Small intestine (tissue), 7 donors: ENCODE data around the gene GPX6. TPM values are rescaled to one million over a fixed set of nuclear protein-coding genes. Genes with fewer than 3 reads are reported as not detected.
"Not testable (repeated sequence)": the region's sequence is repeated elsewhere in the genome, so short reads cannot be mapped to it uniquely, and the experiment has no call there.

Source experiments
- DNase-seq, 2 donors: peaks; one replicate each; pipeline versions ENCODE4 v3.0.0 to v3.0.0-alpha.2; 2013
- FAIRE-seq: peaks from 2 replicates; lab custom pipeline; 2012; peaks lifted over from hg19 to GRCh38; lab: Jason Lieb, UNC
- H3K27ac ChIP-seq, 3 donors: one replicate each; pipeline ENCODE4 v1.5.1; 2013; ENCODE audit warnings: low read length in 2 of 3, mild to moderate bottlenecking in 2 of 3, control low read depth in 1 of 3, inconsistent platforms in 1 of 3, low read depth in 1 of 3, moderate library complexity in 1 of 3
- H3K27me3 ChIP-seq, 3 donors: one replicate each; pipeline ENCODE4 v1.6.1; 2013; ENCODE audit warnings: low read length in 3 of 3, inconsistent platforms in 1 of 3; ENCODE audit not compliant: control insufficient read depth in 3 of 3, insufficient read depth in 3 of 3
- H3K36me3 ChIP-seq, 3 donors: one replicate each; pipeline ENCODE4 v1.6.1; 2013; ENCODE audit warnings: low read length in 3 of 3, inconsistent platforms in 1 of 3, low read depth in 1 of 3, mild to moderate bottlenecking in 1 of 3, moderate library complexity in 1 of 3; ENCODE audit not compliant: control insufficient read depth in 3 of 3, insufficient read depth in 2 of 3
- H3K4me1 ChIP-seq, 3 donors: one replicate each; pipeline ENCODE4 v1.6.1; 2013; ENCODE audit warnings: low read length in 2 of 3, inconsistent platforms in 1 of 3, low read depth in 1 of 3, mild to moderate bottlenecking in 1 of 3, moderate library complexity in 1 of 3; ENCODE audit not compliant: control insufficient read depth in 3 of 3, insufficient read depth in 2 of 3
- H3K4me3 ChIP-seq, 3 donors: one replicate each; pipeline ENCODE4 v1.5.1; 2013; ENCODE audit warnings: low read length in 3 of 3, control low read depth in 1 of 3, inconsistent platforms in 1 of 3, low read depth in 1 of 3, mild to moderate bottlenecking in 1 of 3, moderate library complexity in 1 of 3
- H3K9me3 ChIP-seq, 2 donors: one replicate each; pipeline ENCODE4 v1.6.1; 2013; ENCODE audit warnings: low read depth in 1 of 2, low read length in 1 of 2; ENCODE audit not compliant: control insufficient read depth in 2 of 2, insufficient read depth in 1 of 2
- WGBS, 3 donors: extraction: QIAGEN DNeasy Blood & Tissue Kit; methylation state at CpG; one replicate each; pipeline ENCODE4 v1.1.7; 2013; 5-methylcytosine and 5-hydroxymethylcytosine counted together
- polyA plus RNA-seq, 4 donors: library from polyadenylated mRNA; stranded (reverse) in 3 of 4; unstranded in 1 of 4; fragments of 200-250 nt in 3 of 4; fragments of 120-200 nt in 1 of 4; gene quantifications; one replicate each; pipeline versions ENCODE4 v1.2.1 to v1.2.3, GENCODE V29; 2013
- donor health status: healthy with polysubstance abuse.
- donor health status: control.
- donor health status: control.
- donor health status: Bipolar disorder and iron deficiency.
- donor health status: healthy.

The GPX6 gene
- polyA plus RNA-seq, 4 donors, result not detected

DNA sequence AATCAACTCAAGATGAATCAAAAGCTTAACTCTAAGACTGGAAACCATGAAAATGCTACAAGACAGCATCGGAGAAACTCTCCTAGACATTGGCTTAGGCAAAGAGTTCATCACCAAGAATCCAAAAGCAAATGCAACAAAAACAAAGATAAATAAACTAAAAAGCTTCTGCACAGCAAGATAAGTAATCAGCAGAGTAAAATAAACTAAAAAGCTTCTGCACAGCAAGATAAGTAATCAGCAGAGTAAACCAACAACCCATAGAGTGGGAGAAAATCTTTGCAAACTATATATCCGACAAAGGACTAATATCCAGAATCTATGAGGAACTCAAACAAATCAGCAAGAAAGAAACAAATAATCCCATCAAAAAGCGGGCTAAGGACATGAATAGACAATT is 31.4 kb upstream of the GPX6 start:
- not testable (repeated sequence) for H3K36me3 ChIP-seq, H3K4me1 ChIP-seq, H3K27me3 ChIP-seq, H3K9me3 ChIP-seq, DNase-seq, H3K4me3 ChIP-seq, H3K27ac ChIP-seq, FAIRE-seq
- 53 to 69% (median 57%) methylated on average over 3 of the region's 3 CpGs for WGBS, 3 donors

DNA sequence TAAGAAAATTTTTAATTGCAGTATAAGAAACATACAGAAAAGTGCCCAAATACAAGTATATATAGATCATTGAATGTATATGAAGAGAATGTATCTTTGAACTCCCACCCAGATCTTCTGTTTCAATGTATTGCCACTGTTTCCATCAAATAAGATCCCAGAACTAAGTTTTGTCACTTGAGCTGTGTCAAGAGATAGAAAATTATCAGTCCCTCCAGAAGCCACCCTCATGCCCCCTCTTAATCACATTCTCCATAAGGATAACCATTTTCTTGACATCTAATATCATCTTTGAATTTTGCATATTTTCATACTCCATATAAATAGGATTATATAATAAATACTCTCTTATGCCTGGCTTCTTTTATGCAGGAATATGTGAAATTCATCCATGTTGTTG is 30.4 kb upstream of the GPX6 start:
- peaks cover 0 to 9% (median 4%) of the 10 kb centered on the region in 3 donors for H3K27me3 ChIP-seq
- FAIRE-seq, result no peak
- H3K4me3 ChIP-seq, result no peak overlapping the region

DNA sequence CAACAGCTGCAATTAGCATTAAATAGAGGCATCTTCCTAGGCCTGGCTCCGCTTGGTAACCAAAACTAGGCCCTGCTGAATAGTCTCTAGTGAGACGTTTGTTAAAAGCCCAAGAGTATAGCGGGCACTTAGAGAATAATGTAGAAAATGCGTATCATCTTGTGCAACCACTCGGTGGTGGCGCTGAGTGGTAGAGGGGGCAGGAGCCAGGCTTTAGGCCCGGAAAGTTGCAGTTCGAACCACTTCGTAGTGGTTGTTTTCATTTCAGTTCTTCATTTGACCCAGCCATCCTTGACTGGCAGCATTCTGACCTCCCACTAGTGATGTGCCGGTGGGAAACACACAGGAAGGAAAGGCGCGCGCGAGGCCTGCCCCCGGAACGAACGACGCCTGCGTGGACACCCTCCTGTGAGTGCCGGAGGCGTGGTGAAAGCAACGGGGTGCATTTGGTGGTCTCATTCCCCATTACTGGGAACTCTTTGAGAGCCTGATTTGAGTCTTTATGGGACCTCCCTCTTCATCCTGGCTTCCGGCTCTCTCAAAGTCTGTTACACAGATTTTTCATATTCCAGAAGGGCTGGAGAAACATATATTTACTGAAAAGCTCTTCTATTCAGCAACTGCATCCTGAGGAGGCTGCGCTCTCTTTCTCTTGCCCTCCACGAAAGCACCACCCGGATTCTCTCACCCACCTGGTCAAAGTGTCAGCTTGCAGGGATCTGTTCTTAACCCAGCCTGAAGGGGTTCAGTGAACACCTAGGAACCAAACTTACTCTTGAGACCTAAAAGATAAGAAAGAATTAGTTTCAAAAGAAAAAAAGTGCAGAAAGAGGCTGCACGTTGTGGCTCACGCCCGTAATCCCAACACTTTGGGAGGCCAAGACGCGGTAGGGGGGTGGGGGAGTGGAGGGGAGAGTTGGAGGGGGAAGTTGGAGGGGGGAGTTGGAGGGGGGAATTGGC is 28.3 kb upstream of the GPX6 start:
- Histone ChIP-seq H3K27me3 (peaks cover 0 to 9% (median 3%) of the 10 kb centered on the region in 3 donors), H3K36me3 (no peaks in the 10 kb centered on the region), H3K9me3 (no peaks in the 10 kb centered on the region), H3K4me1 (peaks cover 0 to 5% (median 0%) of the 10 kb centered on the region in 3 donors), H3K4me3 (peak overlapping the region in 1 of 3 donors; percentile 22), H3K27ac (peak overlapping the region in 1 of 3 donors; percentile 2)
- WGBS, 3 donors, result 12 to 32% (median 29%) methylated on average over 31 of the region's 31 CpGs
- DNase-seq (peak in 1 of 2 donors; percentile 55), FAIRE-seq (no peak)

More for the DNA sequence above, 30.4 kb upstream of the GPX6 start:
- Histone ChIP-seq H3K9me3 (no peaks in the 10 kb centered on the region), H3K4me1 (peaks cover 0 to 5% (median 0%) of the 10 kb centered on the region in 3 donors), H3K27ac (no peak overlapping the region), H3K36me3 (no peaks in the 10 kb centered on the region)
- no peak for DNase-seq

DNA sequence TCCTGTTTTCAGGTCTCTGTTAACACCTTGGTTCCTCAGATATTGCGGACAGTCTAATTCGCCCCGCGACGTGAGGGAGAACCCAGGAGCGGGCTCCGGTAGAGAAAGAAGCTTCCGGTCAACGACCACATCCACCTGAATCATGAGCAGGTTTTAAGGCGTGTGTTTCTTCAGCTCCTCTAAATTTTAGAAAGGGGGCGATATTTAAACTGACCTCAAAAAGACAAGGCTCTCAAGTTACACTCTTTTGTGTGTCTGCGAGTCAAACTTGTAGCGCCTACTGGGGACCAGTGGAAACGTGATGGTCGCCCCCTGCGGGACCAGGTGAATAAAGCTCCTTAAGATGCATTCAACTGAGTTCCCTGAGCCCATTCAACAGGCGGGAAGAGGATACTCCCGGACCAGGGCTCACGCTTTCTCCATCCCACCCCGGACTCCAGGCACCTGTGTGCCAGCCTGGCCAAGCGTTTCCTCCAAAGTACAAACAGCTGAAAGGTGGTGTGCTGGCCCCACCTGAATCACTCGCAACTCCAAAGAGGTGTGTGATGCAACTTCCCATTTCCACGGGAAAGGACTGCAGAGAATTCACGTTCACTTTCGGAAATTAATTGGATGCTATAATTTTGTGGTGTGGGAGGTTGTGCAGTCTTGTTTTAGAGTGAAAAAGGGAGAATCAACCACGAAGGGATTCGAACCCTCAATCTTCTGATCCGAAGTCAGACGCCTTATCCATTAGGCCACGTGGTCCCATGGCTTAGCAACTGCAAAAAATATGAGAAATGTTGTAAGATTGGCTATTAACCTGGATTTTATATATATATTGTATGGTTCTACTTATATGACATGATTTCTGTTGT is 27.1 kb upstream of the GPX6 start:
- no peaks in the 10 kb centered on the region for H3K9me3 ChIP-seq
- H3K27ac ChIP-seq, result no peak overlapping the region
- H3K27me3 ChIP-seq, result peaks cover 0 to 13% (median 7%) of the 10 kb centered on the region in 3 donors
- H3K4me1 ChIP-seq, result peaks cover 0 to 5% (median 0%) of the 10 kb centered on the region in 3 donors
- DNase-seq, result peak; percentile 8 to 83
- peak overlapping the region in 1 of 3 donors; percentile 43 for H3K4me3 ChIP-seq
- H3K36me3 ChIP-seq, result no peaks in the 10 kb centered on the region
- no peak for FAIRE-seq
- WGBS, 3 donors, result 2 to 12% (median 9%) methylated on average over 30 of the region's 30 CpGs

DNA sequence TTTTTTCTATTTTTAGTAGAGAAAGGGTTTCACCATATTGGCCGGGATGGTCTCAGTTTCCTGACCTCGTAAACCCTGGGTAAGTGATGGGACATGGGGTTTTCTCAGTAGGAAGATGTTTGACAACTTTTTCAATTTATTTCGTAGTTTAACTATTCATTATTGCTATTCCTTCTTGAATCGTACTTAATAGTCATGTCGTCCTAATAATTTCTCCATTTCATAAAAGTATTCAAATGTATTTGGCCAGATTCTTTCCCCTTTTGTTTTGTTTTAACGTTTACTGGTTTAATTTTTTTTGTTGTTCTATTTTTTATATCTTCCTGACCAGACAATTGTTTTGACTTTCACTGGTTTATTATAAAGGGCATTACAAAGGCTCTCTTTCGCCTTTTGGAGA is 26.4 kb upstream of the GPX6 start:
- no peaks in the 10 kb centered on the region for H3K9me3 ChIP-seq
- 52 to 62% (median 60%) methylated on average over 7 of the region's 7 CpGs for WGBS, 3 donors
- H3K27me3 ChIP-seq, result peaks cover 0 to 16% (median 11%) of the 10 kb centered on the region in 3 donors
- DNase-seq (no peak), FAIRE-seq (no peak)
- H3K27ac ChIP-seq, result no peak overlapping the region
- H3K4me3 ChIP-seq, result peak overlapping the region in 1 of 3 donors; percentile 43
- H3K36me3 ChIP-seq, result no peaks in the 10 kb centered on the region
- H3K4me1 ChIP-seq, result peaks cover 0 to 5% (median 0%) of the 10 kb centered on the region in 3 donors

DNA sequence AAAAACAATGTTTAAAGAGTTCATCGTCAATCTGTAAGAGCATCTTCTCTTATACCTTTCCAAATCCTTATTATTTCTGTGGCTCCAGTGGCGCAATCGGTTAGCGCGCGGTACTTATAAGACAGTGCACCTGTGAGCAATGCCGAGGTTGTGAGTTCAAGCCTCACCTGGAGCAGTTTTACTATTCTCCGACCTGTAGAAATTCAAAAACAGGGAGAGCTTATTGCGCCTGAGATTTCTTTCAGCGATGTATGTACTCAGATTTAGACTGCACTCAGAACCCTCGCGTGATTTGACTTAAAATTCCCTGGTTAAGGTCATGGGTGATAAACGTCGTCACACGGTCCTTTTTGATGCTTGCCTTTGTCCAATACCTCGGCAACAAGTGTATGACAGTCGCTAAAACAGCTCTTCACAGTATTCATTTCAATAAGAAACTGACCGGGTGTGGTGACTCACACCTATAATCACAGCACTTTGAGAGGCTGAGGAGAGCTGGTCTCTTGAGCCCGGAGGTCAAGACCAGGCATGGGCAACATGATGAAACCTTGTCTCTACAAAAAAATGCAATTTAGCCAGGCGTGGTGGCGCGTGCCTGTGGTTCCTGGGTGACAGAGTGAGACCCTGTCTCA is 22.0 kb upstream of the GPX6 start:
- WGBS, 3 donors, result 32 to 45% (median 43%) methylated on average over 22 of the region's 22 CpGs
- Histone ChIP-seq H3K9me3 (no peaks in the 10 kb centered on the region), H3K27me3 (peaks cover 0 to 22% (median 11%) of the 10 kb centered on the region in 3 donors), H3K4me3 (no peak overlapping the region), H3K4me1 (peaks cover 0 to 2% (median 0%) of the 10 kb centered on the region in 3 donors), H3K36me3 (no peaks in the 10 kb centered on the region), H3K27ac (no peak overlapping the region)
- DNase-seq (peak in 1 of 2 donors; percentile 19), FAIRE-seq (no peak)

DNA sequence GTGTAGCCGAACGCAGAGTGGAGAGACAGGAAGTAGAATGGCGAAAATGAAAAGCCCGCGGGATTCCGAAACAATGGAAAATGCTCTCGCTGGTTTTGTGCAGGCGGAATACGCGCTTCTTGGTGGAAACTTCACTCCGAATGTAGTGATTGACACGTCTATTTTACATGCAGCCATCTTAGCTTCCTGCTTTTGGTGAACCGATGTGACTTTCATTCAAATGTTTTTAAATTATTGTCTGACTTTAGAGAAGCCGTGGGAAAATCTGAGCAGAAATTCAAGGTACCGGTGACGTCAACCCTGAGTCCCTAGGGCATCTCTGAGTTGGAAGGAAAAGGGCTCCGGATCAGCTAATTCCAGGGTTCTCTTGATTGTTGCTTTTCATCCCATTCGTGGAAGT is 21.5 kb upstream of the GPX6 start:
- no peaks in the 10 kb centered on the region for H3K4me1 ChIP-seq
- peaks cover 0 to 22% (median 9%) of the 10 kb centered on the region in 3 donors for H3K27me3 ChIP-seq
- peak overlapping the region in 1 of 3 donors; percentile 23 for H3K4me3 ChIP-seq
- no peaks in the 10 kb centered on the region for H3K9me3 ChIP-seq
- FAIRE-seq (no peak), DNase-seq (peak in 1 of 2 donors; percentile 14)
- no peaks in the 10 kb centered on the region for H3K36me3 ChIP-seq
- H3K27ac ChIP-seq, result no peak overlapping the region
- 10 to 31% (median 31%) methylated on average over 18 of the region's 18 CpGs for WGBS, 3 donors

DNA sequence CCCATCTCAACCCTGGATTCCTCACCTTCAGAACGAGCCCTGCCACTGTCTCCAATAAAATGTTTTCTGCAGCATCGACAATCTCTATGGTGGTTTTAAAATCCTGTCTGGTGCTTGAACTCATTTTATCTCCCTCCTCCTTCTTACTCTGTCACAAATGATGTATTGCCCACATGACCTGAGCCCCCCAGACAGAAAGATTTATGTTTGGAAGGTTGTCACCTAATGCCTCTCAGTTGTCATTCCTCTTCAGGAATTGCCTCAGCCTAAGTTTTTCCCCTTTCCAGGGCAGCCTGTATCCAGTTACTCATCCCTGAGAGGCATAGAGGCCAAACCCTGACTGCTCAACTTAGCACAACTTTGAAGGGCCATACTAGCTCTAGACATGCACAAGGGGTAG is 19.3 kb upstream of the GPX6 start:
- H3K4me1 ChIP-seq, result no peaks in the 10 kb centered on the region
- FAIRE-seq, result no peak
- WGBS, 3 donors, result 18 to 62% (median 32%) methylated on average over 2 of the region's 2 CpGs
- H3K9me3 ChIP-seq, result no peaks in the 10 kb centered on the region
- H3K36me3 ChIP-seq, result no peaks in the 10 kb centered on the region
- H3K4me3 ChIP-seq, result no peak overlapping the region
- no peak overlapping the region for H3K27ac ChIP-seq
- no peak for DNase-seq
- peaks cover 0 to 23% (median 9%) of the 10 kb centered on the region in 3 donors for H3K27me3 ChIP-seq
